ENCODE results near the gene HDAC9.

- no peak for TF ChIP-seq YY1 (IDR thresholded peaks at IDR 0.05; ENCODE audit: insufficient read depth, insufficient read length)
- no peak for TF ChIP-seq ZNF274 (IDR thresholded peaks at IDR 0.05; ENCODE audit: low read depth, low read length)
- TF ChIP-seq SUZ12 (IDR thresholded peaks at IDR 0.05; ENCODE audit: extremely low read depth, insufficient read depth, insufficient read length), result no peak
Observed at GRCh38 chr7:18760631-18761445, 265.3 kb downstream of the HDAC9 start.
